Body of pancreas (tissue), 4 donors: ENCODE data around the gene CNOT6. TPM values are rescaled to one million over a fixed set of nuclear protein-coding genes. Genes with fewer than 3 reads are reported as not detected.

Source experiments
- ATAC-seq: fragments of 150-250 bp; one replicate; pipeline ENCODE4 v1.9.1; 2016
- DNase-seq, 4 donors: peaks; one replicate each; pipeline ENCODE4 v3.0.0-alpha.2; 2019
- H3K27ac ChIP-seq, 4 donors: fragments of 200-600 bp; sonication (generic); 1 replicate in 3 of 4; 2 replicates in 1 of 4; pipeline versions ENCODE4 v1.5.1 to v1.6.1; 2016 to 2019; ENCODE audit warnings: mild to moderate bottlenecking in 1 of 4, mixed read lengths in 1 of 4, moderate library complexity in 1 of 4
- H3K27me3 ChIP-seq, 2 donors: fragments of 200-600 bp; sonication (generic); one replicate each; pipeline ENCODE4 v1.6.0; 2016; ENCODE audit warnings: mild to moderate bottlenecking in 1 of 2
- H3K36me3 ChIP-seq, 2 donors: fragments of 200-600 bp; sonication (generic); replicated peaks in 1 of 2; 2 replicates each; pipeline ENCODE4 v1.5.1; 2016; ENCODE audit warnings: low read depth in 2 of 2; ENCODE audit not compliant: insufficient read depth in 1 of 2
- H3K4me1 ChIP-seq: fragments of 200-600 bp; sonication (generic); one replicate; pipeline ENCODE4 v1.6.0; 2016
- H3K4me3 ChIP-seq, 2 donors: fragments of 200-600 bp; sonication (generic); 1 replicate in 1 of 2; 2 replicates in 1 of 2; pipeline ENCODE4 v1.5.1; 2016 to 2019
- H3K9me3 ChIP-seq, 3 donors: fragments of 200-600 bp; sonication (generic); 1 replicate in 2 of 3; 2 replicates in 1 of 3; pipeline ENCODE4 v1.5.1; 2016
- CTCF ChIP-seq, 7 experiments: fragments of 450-650 bp in 4 of 7; fragments of 200-600 bp in 3 of 7; sonication (generic) in 3 of 7; IDR thresholded peaks; one replicate each; pipeline ENCODE4 v1.5.1; 2016 to 2019; ENCODE audit warnings: antibody characterized with exemption in 7 of 7
- POLR2A ChIP-seq, 3 donors: fragments of 450-650 bp; IDR thresholded peaks; one replicate each; pipeline ENCODE4 v1.6.1; 2016; ENCODE audit warnings: antibody characterized with exemption in 3 of 3, mild to moderate bottlenecking in 2 of 3
- WGBS, 2 donors: methylation state at CpG; one replicate each; pipeline ENCODE4 v1.1.5; 2017; 5-methylcytosine and 5-hydroxymethylcytosine counted together
- intact Hi-C: fragments of 100-400 bp; cut with DNase I; formaldehyde crosslinking; loops from one replicate; pipeline ENCODE4 v1.15.1; 2023
- total RNA-seq, 2 donors: library from RNA; depleted of rRNA; stranded (reverse); fragments of >200 nt; gene quantifications; one replicate each; pipeline ENCODE4 v1.1.0, GENCODE V29; 2016

Gene CNOT6
- total RNA-seq, 2 donors from 2014 or later: 4.0 to 7.5 TPM

GRCh38 chr5:180596668-180597231 is 102.6 kb downstream of the CNOT6 start:
- H3K9me3 ChIP-seq: no peaks in the 10 kb centered on the region
- ATAC-seq (no peak), DNase-seq (peak in 1 of 4 donors; percentile 12)
- H3K27me3 ChIP-seq: no peaks in the 10 kb centered on the region
- H3K36me3 ChIP-seq: no peaks in the 10 kb centered on the region
- no peak overlapping the region for H3K27ac ChIP-seq
- intact Hi-C loops: no loop called here
- no peak for TF ChIP-seq POLR2A (IDR thresholded peaks at IDR 0.05)
- WGBS, 2 donors: 58 to 62% methylated on average over 21 to 24 of the region's 24 CpGs
- H3K4me3 ChIP-seq: no peak overlapping the region
- peaks cover 26% of the 10 kb centered on the region for H3K4me1 ChIP-seq

- Histone ChIP-seq H3K9me3 (no peaks in the 10 kb centered on the region), H3K4me3 (no peak overlapping the region), H3K4me1 (peaks cover 26% of the 10 kb centered on the region), H3K27ac (no peak overlapping the region), H3K36me3 (no peaks in the 10 kb centered on the region), H3K27me3 (no peaks in the 10 kb centered on the region)
- TF ChIP-seq POLR2A (IDR thresholded peaks at IDR 0.05): no peak
- TF ChIP-seq CTCF (IDR thresholded peaks at IDR 0.05): no peak
- intact Hi-C loops: no loop called here
- peak in 1 of 4 donors; percentile 11 for DNase-seq
- 87 to 96% methylated on average over 4 to 9 of the region's 9 CpGs for WGBS, 2 donors
- no peak for ATAC-seq
These were observed 104.1 kb downstream of the CNOT6 start for GRCh38 chr5:180598316-180598701.

- Histone ChIP-seq H3K4me1 (peaks cover 26% of the 10 kb centered on the region), H3K27me3 (no peaks in the 10 kb centered on the region), H3K9me3 (no peaks in the 10 kb centered on the region), H3K27ac (no peak overlapping the region), H3K4me3 (no peak overlapping the region), H3K36me3 (no peaks in the 10 kb centered on the region)
- ATAC-seq (no peak), DNase-seq (no peak)
- no peak for TF ChIP-seq CTCF (IDR thresholded peaks at IDR 0.05)
- TF ChIP-seq POLR2A (IDR thresholded peaks at IDR 0.05): no peak
- intact Hi-C loops: no loop called here
- 89 to 95% methylated on average over 10 of the region's 16 CpGs for WGBS, 2 donors
These were observed 104.8 kb downstream of the CNOT6 start for GRCh38 chr5:180598797-180599589.

- no peaks in the 10 kb centered on the region for H3K27me3 ChIP-seq
- H3K27ac ChIP-seq: no peak overlapping the region
- DNase-seq (peak in 1 of 4 donors; percentile 10), ATAC-seq (no peak)
- H3K9me3 ChIP-seq: no peaks in the 10 kb centered on the region
- no peaks in the 10 kb centered on the region for H3K36me3 ChIP-seq
- no peak overlapping the region for H3K4me3 ChIP-seq
- 82 to 86% methylated on average over 3 to 6 of the region's 6 CpGs for WGBS, 2 donors
- intact Hi-C loops: no loop called here
- TF ChIP-seq POLR2A (IDR thresholded peaks at IDR 0.05): no peak
- no peak for TF ChIP-seq CTCF (IDR thresholded peaks at IDR 0.05)
- H3K4me1 ChIP-seq: peaks cover 25% of the 10 kb centered on the region
These were observed 105.4 kb downstream of the CNOT6 start for GRCh38 chr5:180599590-180599914.

- TF ChIP-seq POLR2A (IDR thresholded peaks at IDR 0.05) (no peak), CTCF (IDR thresholded peaks at IDR 0.05) (no peak)
- intact Hi-C loops: loop anchor here (10.0 kb wide), 1 partner anchor 55 kb away; no protein-coding TSS in a partner anchor
- Histone ChIP-seq H3K9me3 (no peaks in the 10 kb centered on the region), H3K4me3 (no peak overlapping the region), H3K36me3 (no peaks in the 10 kb centered on the region), H3K27me3 (no peaks in the 10 kb centered on the region), H3K27ac (no peak overlapping the region), H3K4me1 (peaks cover 19% of the 10 kb centered on the region)
- DNase-seq (peak in 1 of 4 donors; percentile 9), ATAC-seq (no peak)
- 78 to 82% methylated on average over 13 to 16 of the region's 16 CpGs for WGBS, 2 donors
These were observed 105.9 kb downstream of the CNOT6 start for GRCh38 chr5:180599981-180600553.
